HCT116 (cell line): ENCODE data around the gene GASK1A. TPM values are rescaled to one million over a fixed set of nuclear protein-coding genes. Genes with fewer than 3 reads are reported as not detected.

Experiments
- ATAC-seq: fragments of 200-7000 bp; cut with Tn5 transposase; 2 replicates; pipeline ENCODE4 v1.9.1; 2020; ENCODE audit warnings: mild to moderate bottlenecking, moderate library complexity
- BruUV-seq: library from RNA; stranded (reverse); fragments of 400-500 nt; replicated peaks from 2 replicates; lab custom pipeline; 2021; lab: Mats Ljungman, UMichigan
- CTCF ChIA-PET: fragments of 300-600 bp; sonication (Branson Sonifier 250); formaldehyde crosslinking; loops from one replicate; lab custom pipeline; 2021; ENCODE audit warnings: antibody characterized with exemption; lab: Charles Lee
- POLR2A ChIA-PET: fragments of 300-600, 350-600 bp; sonication (Branson Sonifier 250); formaldehyde crosslinking; loops from one replicate; lab custom pipeline; 2021; ENCODE audit warnings: antibody characterized with exemption; lab: Charles Lee
- RAD21 ChIA-PET, 2 experiments: fragments of 300-600 bp; sonication (Branson Sonifier 250); formaldehyde crosslinking; loops; one replicate each; lab custom pipeline; 2023; ENCODE audit warnings: low total read pairs in 2 of 2; ENCODE audit not compliant: uncharacterized antibody in 2 of 2, unreplicated experiment in 2 of 2, low non-redundant PET in 1 of 2; lab: Charles Lee
- DNase-seq: peaks from one replicate; pipeline ENCODE4 v3.0.0-alpha.2; 2010; ENCODE audit warnings: low read depth, low spot score
- H2AFZ ChIP-seq: fragments of 200-600 bp; shearing (Covaris generic), sonication (generic); 2 replicates; pipeline ENCODE4 v1.6.1; 2017; ENCODE audit warnings: low read depth, mixed run types, mixed read lengths, antibody characterized with exemption, low read length; ENCODE audit not compliant: poor library complexity, severe bottlenecking
- H3K27ac ChIP-seq: 2 replicates; pipeline ENCODE4 v1.5.1; 2012; ENCODE audit warnings: low read depth, low read length
- H3K27me3 ChIP-seq: fragments of 200-600 bp; sonication (generic); 2 replicates; pipeline ENCODE4 v1.6.1; 2016; ENCODE audit warnings: mixed run types, low read length, mixed read lengths; ENCODE audit not compliant: insufficient read depth
- H3K36me3 ChIP-seq, 2 experiments: fragments of 200-500 bp in 1 of 2; fragments of 200-600 bp in 1 of 2; sonication (Bioruptor generic) in 1 of 2; sonication (generic) in 1 of 2; 2 replicates each; pipeline versions ENCODE4 v1.5.1 to v1.6.1; 2014 to 2016; ENCODE audit warnings: low read length in 2 of 2, inconsistent platforms in 1 of 2, mixed read lengths in 1 of 2, mixed run types in 1 of 2; ENCODE audit not compliant: insufficient read depth in 2 of 2, control insufficient read depth in 1 of 2
- H3K4me1 ChIP-seq, 2 experiments: fragments of 200-600 bp in 1 of 2; sonication (generic) in 1 of 2; 2 replicates each; pipeline versions ENCODE4 v1.5.1 to v1.6.1; 2012 to 2017; ENCODE audit warnings: low read length in 2 of 2, inconsistent platforms in 1 of 2, mild to moderate bottlenecking in 1 of 2, mixed read lengths in 1 of 2, mixed run types in 1 of 2, moderate library complexity in 1 of 2; ENCODE audit not compliant: insufficient read depth in 2 of 2, control insufficient read depth in 1 of 2
- H3K4me2 ChIP-seq: fragments of 200-600 bp; sonication (generic); 2 replicates; pipeline ENCODE4 v1.6.1; 2017; ENCODE audit warnings: mixed run types, low read length, mixed read lengths
- H3K4me3 ChIP-seq, 2 experiments: fragments of 200-600 bp in 1 of 2; sonication (generic) in 1 of 2; replicated peaks in 1 of 2; 2 replicates each; pipeline ENCODE4 v1.5.1; 2011 to 2016; ENCODE audit warnings: low read length in 2 of 2, control low read depth in 1 of 2, low read depth in 1 of 2, mild to moderate bottlenecking in 1 of 2, mixed read lengths in 1 of 2, mixed run types in 1 of 2
- H3K79me2 ChIP-seq: fragments of 200-600 bp; sonication (generic); 2 replicates; pipeline ENCODE4 v1.6.1; 2017; ENCODE audit warnings: mild to moderate bottlenecking, mixed run types, low read length, moderate library complexity, mixed read lengths; ENCODE audit not compliant: insufficient read depth
- H3K9ac ChIP-seq: fragments of 200-600 bp; sonication (generic); 2 replicates; pipeline ENCODE4 v1.6.1; 2016; ENCODE audit warnings: low read length, mixed read lengths
- H3K9me2 ChIP-seq: fragments of 200-600 bp; sonication (generic), shearing (Covaris generic); 2 replicates; pipeline ENCODE4 v1.6.1; 2017; ENCODE audit warnings: mixed run types, mild to moderate bottlenecking, moderate library complexity; ENCODE audit not compliant: insufficient read depth
- H3K9me3 ChIP-seq, 2 experiments: fragments of 200-500 bp in 1 of 2; fragments of 200-600 bp in 1 of 2; sonication (Bioruptor generic) in 1 of 2; sonication (generic) in 1 of 2; 2 replicates each; pipeline ENCODE4 v1.6.1; 2014 to 2017; ENCODE audit warnings: low read length in 2 of 2, mixed read lengths in 2 of 2, inconsistent platforms in 1 of 2, low read depth in 1 of 2, mild to moderate bottlenecking in 1 of 2, mixed run types in 1 of 2, moderate library complexity in 1 of 2; ENCODE audit not compliant: control insufficient read depth in 1 of 2, insufficient read depth in 1 of 2
- H4K20me1 ChIP-seq: fragments of 200-600 bp; sonication (generic), shearing (Covaris generic); 2 replicates; pipeline ENCODE4 v1.6.1; 2017; ENCODE audit warnings: mixed run types, mild to moderate bottlenecking, moderate library complexity; ENCODE audit not compliant: insufficient read depth
- CBX3 ChIP-seq: IDR thresholded peaks from 2 replicates; pipeline ENCODE4 v1.6.1; 2012; ENCODE audit warnings: low read depth
- CEBPB ChIP-seq: IDR thresholded peaks from 2 replicates; pipeline ENCODE4 v1.6.1; 2012; ENCODE audit warnings: low read depth
- EGR1 ChIP-seq: IDR thresholded peaks from 2 replicates; pipeline ENCODE4 v1.6.1; 2012; ENCODE audit warnings: low read depth
- EZH2 ChIP-seq: fragments of 200-600 bp; sonication (generic); IDR thresholded peaks from 2 replicates; pipeline ENCODE4 v1.6.1; 2017; ENCODE audit warnings: antibody characterized with exemption, mixed run types
- EZH2phosphoT487 ChIP-seq: fragments of 200-600 bp; IDR thresholded peaks from 2 replicates; pipeline ENCODE4 v1.6.1; 2018; ENCODE audit warnings: antibody characterized with exemption, borderline replicate concordance
- JUND ChIP-seq: IDR thresholded peaks from 2 replicates; pipeline ENCODE4 v1.6.1; 2012
- POLR2A ChIP-seq: IDR thresholded peaks from 2 replicates; pipeline ENCODE4 v1.7.0; 2011; ENCODE audit warnings: borderline replicate concordance; ENCODE audit not compliant: insufficient read depth, insufficient read length; ENCODE audit errors: extremely low read depth
- RAD21 ChIP-seq: IDR thresholded peaks from 2 replicates; pipeline ENCODE4 v1.6.1; 2012; ENCODE audit warnings: low read depth, mild to moderate bottlenecking
- SIN3A ChIP-seq: IDR thresholded peaks from 2 replicates; pipeline ENCODE4 v1.6.1; 2012; ENCODE audit warnings: low read depth
- SP1 ChIP-seq: IDR thresholded peaks from 2 replicates; pipeline ENCODE4 v1.6.1; 2012; ENCODE audit warnings: low read depth
- SRF ChIP-seq: IDR thresholded peaks from 2 replicates; pipeline ENCODE4 v1.6.1; 2012; ENCODE audit warnings: low read depth
- TCF7L2 ChIP-seq: IDR thresholded peaks from 2 replicates; pipeline ENCODE4 v1.7.0; 2011; ENCODE audit warnings: borderline replicate concordance, inconsistent platforms; ENCODE audit not compliant: insufficient read depth, insufficient read length; ENCODE audit errors: extremely low read depth
- YY1 ChIP-seq: IDR thresholded peaks from 2 replicates; pipeline ENCODE4 v1.6.1; 2011; ENCODE audit warnings: low read length, low read depth, moderate library complexity, mild to moderate bottlenecking; ENCODE audit not compliant: insufficient replicate concordance; ENCODE audit errors: extremely low read depth
- ZFX ChIP-seq: fragments of 450-650 bp; IDR thresholded peaks from 2 replicates; pipeline ENCODE4 v1.6.1; 2017
- intact Hi-C: fragments of 100-400 bp; cut with micrococcal nuclease; formaldehyde crosslinking; loops from 2 replicates; pipeline ENCODE4 v1.10.0; 2022
- total RNA-seq: library from RNA; stranded (reverse); gene quantifications from one replicate; pipeline ENCODE4 v1.2.1, GENCODE V29; 2021; ENCODE audit not compliant: unreplicated experiment
- TF ChIP-seq, protein P1 (sequence below): IDR thresholded peaks from 2 replicates; pipeline ENCODE4 v1.6.1; 2012; ENCODE audit warnings: low read depth
- TF ChIP-seq, protein P2 (sequence below): IDR thresholded peaks from 2 replicates; pipeline ENCODE4 v1.6.1; 2012
- TF ChIP-seq, protein P3 (sequence below): IDR thresholded peaks from 2 replicates; pipeline ENCODE4 v1.6.1; 2011; ENCODE audit warnings: mild to moderate bottlenecking, low read length, moderate library complexity; ENCODE audit not compliant: insufficient replicate concordance; ENCODE audit errors: extremely low read depth

The GASK1A gene
- total RNA-seq, 1 experiment from 2014 or later, result 1.0 TPM

DNA sequence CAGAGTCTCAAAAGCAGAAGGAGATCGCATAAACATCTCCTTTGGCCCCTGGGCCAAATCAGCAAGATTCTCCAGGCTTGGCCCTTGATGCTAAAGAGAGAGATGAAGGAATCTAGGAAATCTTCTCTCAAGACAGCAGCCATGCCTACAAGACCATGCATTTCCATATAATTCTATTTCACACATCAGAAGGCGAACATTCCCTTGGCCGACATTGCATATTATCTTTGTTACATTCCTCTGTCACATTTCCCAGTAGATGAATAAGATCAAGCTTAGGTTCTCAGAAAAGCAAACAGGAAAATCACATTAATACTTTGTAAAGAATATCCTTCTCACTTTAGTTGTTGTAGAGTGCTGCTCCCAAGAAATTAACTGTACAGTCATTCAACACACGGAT lies 21.3 kb downstream of the GASK1A start:
- H3K79me2 ChIP-seq, result no peaks in the 10 kb centered on the region
- H3K4me3 ChIP-seq, result no peak overlapping the region
- H3K9me3 ChIP-seq, result no peaks in the 10 kb centered on the region
- H3K9ac ChIP-seq, result no peak overlapping the region
- intact Hi-C loops, result no loop called here
- no peak for DNase-seq
- CTCF ChIA-PET, result no interaction called here
- no peak overlapping the region for H2AFZ ChIP-seq
- H3K9me2 ChIP-seq, result no peaks in the 10 kb centered on the region
- RAD21 ChIA-PET, result no interaction called here
- no peaks in the 10 kb centered on the region for H4K20me1 ChIP-seq
- ATAC-seq, result no peak
- no peak overlapping the region for H3K27ac ChIP-seq
- TF ChIP-seq ZFX (no peak), SRF (no peak), EZH2 (no peak), EGR1 (no peak), JUND (no peak), SP1 (no peak), SIN3A (no peak), EZH2phosphoT487 (no peak), YY1 (no peak)
- H3K4me2 ChIP-seq, result no peak overlapping the region
- no TSS peak for BruUV-seq
- POLR2A ChIA-PET, result no interaction called here
- H3K36me3 ChIP-seq, result no peaks in the 10 kb centered on the region
- no peaks in the 10 kb centered on the region for H3K27me3 ChIP-seq
- peaks cover 0 to 13% of the 10 kb centered on the region in 2 experiments; a peak in 2 of 4 replicates for H3K4me1 ChIP-seq

DNA sequence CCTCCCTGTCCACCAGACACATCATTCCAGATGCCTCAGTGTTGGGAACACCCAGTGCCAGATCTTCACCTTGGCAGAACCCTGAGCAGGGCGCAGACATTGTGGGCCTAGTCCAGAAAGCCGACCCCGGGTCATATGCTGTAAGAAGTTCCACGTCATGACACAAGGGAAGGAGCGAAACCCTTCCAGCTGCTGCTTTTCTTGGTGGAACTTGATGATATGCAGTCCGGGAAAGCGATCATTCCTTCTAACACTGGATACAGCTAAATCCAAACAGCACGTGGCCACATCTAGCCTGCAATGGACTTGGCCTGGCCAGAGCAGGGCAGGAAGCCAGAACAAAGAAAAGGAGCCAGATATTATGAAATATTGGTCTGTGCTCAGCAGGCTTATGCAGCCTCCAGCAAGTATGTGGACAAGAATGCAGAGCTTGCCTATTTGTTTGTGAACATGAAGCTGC lies 22.0 kb downstream of the GASK1A start:
- Histone ChIP-seq H3K4me2 (no peak overlapping the region), H3K79me2 (no peaks in the 10 kb centered on the region), H2AFZ (no peak overlapping the region), H3K36me3 (no peaks in the 10 kb centered on the region), H3K4me3 (no peak overlapping the region), H3K9ac (no peak overlapping the region), H3K27me3 (no peaks in the 10 kb centered on the region), H4K20me1 (no peaks in the 10 kb centered on the region), H3K4me1 (peaks cover 0 to 15% of the 10 kb centered on the region in 2 experiments; a peak in 2 of 4 replicates), H3K9me2 (no peaks in the 10 kb centered on the region), H3K27ac (no peak overlapping the region), H3K9me3 (no peaks in the 10 kb centered on the region)
- TF ChIP-seq RAD21 (no peak), JUND (no peak), CEBPB (no peak), ZFX (no peak), CBX3 (no peak), EGR1 (no peak), YY1 (no peak), SRF (no peak), POLR2A (no peak), SIN3A (no peak), SP1 (no peak), TCF7L2 (no peak)
- TF ChIP-seq, protein P1, sequence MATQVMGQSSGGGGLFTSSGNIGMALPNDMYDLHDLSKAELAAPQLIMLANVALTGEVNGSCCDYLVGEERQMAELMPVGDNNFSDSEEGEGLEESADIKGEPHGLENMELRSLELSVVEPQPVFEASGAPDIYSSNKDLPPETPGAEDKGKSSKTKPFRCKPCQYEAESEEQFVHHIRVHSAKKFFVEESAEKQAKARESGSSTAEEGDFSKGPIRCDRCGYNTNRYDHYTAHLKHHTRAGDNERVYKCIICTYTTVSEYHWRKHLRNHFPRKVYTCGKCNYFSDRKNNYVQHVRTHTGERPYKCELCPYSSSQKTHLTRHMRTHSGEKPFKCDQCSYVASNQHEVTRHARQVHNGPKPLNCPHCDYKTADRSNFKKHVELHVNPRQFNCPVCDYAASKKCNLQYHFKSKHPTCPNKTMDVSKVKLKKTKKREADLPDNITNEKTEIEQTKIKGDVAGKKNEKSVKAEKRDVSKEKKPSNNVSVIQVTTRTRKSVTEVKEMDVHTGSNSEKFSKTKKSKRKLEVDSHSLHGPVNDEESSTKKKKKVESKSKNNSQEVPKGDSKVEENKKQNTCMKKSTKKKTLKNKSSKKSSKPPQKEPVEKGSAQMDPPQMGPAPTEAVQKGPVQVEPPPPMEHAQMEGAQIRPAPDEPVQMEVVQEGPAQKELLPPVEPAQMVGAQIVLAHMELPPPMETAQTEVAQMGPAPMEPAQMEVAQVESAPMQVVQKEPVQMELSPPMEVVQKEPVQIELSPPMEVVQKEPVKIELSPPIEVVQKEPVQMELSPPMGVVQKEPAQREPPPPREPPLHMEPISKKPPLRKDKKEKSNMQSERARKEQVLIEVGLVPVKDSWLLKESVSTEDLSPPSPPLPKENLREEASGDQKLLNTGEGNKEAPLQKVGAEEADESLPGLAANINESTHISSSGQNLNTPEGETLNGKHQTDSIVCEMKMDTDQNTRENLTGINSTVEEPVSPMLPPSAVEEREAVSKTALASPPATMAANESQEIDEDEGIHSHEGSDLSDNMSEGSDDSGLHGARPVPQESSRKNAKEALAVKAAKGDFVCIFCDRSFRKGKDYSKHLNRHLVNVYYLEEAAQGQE, result no peak
- TF ChIP-seq, protein P2, sequence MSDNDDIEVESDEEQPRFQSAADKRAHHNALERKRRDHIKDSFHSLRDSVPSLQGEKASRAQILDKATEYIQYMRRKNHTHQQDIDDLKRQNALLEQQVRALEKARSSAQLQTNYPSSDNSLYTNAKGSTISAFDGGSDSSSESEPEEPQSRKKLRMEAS, result no peak
- TF ChIP-seq, protein P3, sequence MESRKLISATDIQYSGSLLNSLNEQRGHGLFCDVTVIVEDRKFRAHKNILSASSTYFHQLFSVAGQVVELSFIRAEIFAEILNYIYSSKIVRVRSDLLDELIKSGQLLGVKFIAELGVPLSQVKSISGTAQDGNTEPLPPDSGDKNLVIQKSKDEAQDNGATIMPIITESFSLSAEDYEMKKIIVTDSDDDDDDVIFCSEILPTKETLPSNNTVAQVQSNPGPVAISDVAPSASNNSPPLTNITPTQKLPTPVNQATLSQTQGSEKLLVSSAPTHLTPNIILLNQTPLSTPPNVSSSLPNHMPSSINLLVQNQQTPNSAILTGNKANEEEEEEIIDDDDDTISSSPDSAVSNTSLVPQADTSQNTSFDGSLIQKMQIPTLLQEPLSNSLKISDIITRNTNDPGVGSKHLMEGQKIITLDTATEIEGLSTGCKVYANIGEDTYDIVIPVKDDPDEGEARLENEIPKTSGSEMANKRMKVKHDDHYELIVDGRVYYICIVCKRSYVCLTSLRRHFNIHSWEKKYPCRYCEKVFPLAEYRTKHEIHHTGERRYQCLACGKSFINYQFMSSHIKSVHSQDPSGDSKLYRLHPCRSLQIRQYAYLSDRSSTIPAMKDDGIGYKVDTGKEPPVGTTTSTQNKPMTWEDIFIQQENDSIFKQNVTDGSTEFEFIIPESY, result no peak
- BruUV-seq, result no TSS peak
- intact Hi-C loops, result no loop called here
- POLR2A ChIA-PET, result no interaction called here
- CTCF ChIA-PET, result no interaction called here
- no peak for DNase-seq
- RAD21 ChIA-PET, result no interaction called here
- no peak for ATAC-seq
